GM19025 (cell line): ENCODE data around the gene SOX12.

Experiments
- ATAC-seq: cut with Tn5 transposase; IDR thresholded peaks from one replicate; pipeline ENCODE4 v1.9.1; 2021; ENCODE audit warnings: mild to moderate bottlenecking, low read depth, moderate library complexity; ENCODE audit not compliant: unreplicated experiment

Gene SOX12

GRCh38 chr20:300345-300990 is 24.9 kb upstream of the SOX12 start:
- ATAC-seq, result no peak

GRCh38 chr20:301886-302848 is 23.2 kb upstream of the SOX12 start:
- no peak for ATAC-seq

- ATAC-seq, result no peak
Observed at GRCh38 chr20:305745-306144, 19.6 kb upstream of the SOX12 start.

GRCh38 chr20:308427-309038 is 16.8 kb upstream of the SOX12 start:
- ATAC-seq, result no peak

- no peak for ATAC-seq
Observed at GRCh38 chr20:309306-309840, 16.0 kb upstream of the SOX12 start.

- peak; percentile 99 for ATAC-seq
Observed at GRCh38 chr20:309841-310644, 15.3 kb upstream of the SOX12 start.

- ATAC-seq, result no peak
Observed at GRCh38 chr20:310645-311044, 14.7 kb upstream of the SOX12 start.

GRCh38 chr20:311609-312008 is 13.7 kb upstream of the SOX12 start:
- no peak for ATAC-seq

GRCh38 chr20:312067-312466 is 13.3 kb upstream of the SOX12 start:
- no peak for ATAC-seq

- ATAC-seq, result no peak
Observed at GRCh38 chr20:312866-313265, 12.5 kb upstream of the SOX12 start.

GRCh38 chr20:313402-313801 is 11.9 kb upstream of the SOX12 start:
- ATAC-seq, result no peak

- ATAC-seq, result no peak
Observed at GRCh38 chr20:313948-314347, 11.4 kb upstream of the SOX12 start.

- ATAC-seq, result no peak
Observed at GRCh38 chr20:316316-317068, 8.9 kb upstream of the SOX12 start.

GRCh38 chr20:324177-325044 is 941 bp upstream of the SOX12 start:
- peak; percentile 44 for ATAC-seq

- no peak for ATAC-seq
Observed at GRCh38 chr20:325889-326644, 715 bp downstream of the SOX12 start.

GRCh38 chr20:326645-327185 is 1.4 kb downstream of the SOX12 start:
- no peak for ATAC-seq

- ATAC-seq, result no peak
Observed at GRCh38 chr20:327186-328026, 2.1 kb downstream of the SOX12 start.
